Upper lobe of left lung (tissue), 4 donors: ENCODE results near the gene DNA2.

Experiments used
- CTCF ChIP-seq, 6 experiments: fragments of 450-650 bp in 4 of 6; fragments of 200-600 bp in 2 of 6; sonication (generic) in 2 of 6; IDR thresholded peaks; one replicate each; pipeline ENCODE4 v1.5.1; 2016 to 2019; ENCODE audit warnings: antibody characterized with exemption in 6 of 6
- POLR2A ChIP-seq, 4 donors: fragments of 450-650 bp; IDR thresholded peaks; one replicate each; pipeline ENCODE4 v1.5.1; 2016 to 2017; ENCODE audit warnings: antibody characterized with exemption in 4 of 4, mild to moderate bottlenecking in 2 of 4
- POLR2AphosphoS5 ChIP-seq, 2 donors: sonication (generic); formaldehyde crosslinking; IDR thresholded peaks; one replicate each; pipeline ENCODE4 v1.5.1; 2017; ENCODE audit warnings: antibody characterized with exemption in 2 of 2

GRCh38 chr10:68423522-68423921 lies 48.3 kb downstream of the DNA2 start:
- no peak for TF ChIP-seq POLR2A (IDR thresholded peaks at IDR 0.05)
- TF ChIP-seq POLR2AphosphoS5 (IDR thresholded peaks at IDR 0.05), result no peak
- TF ChIP-seq CTCF (IDR thresholded peaks at IDR 0.05), result no peak
